ENCODE results near the gene TRIM2.
A peak's percentile ranks its signal among the peaks of the same experiment; 100 is the strongest.

The TRIM2 gene

GRCh38 chr4:153333874-153334273 lies 129.6 kb downstream of the TRIM2 start:
- no peak for DNase-seq (ENCODE audit: low read depth in 3 of 3)

- DNase-seq (ENCODE audit: low read depth in 3 of 3) = no peak
Measured at GRCh38 chr4:153335665-153336064, 131.4 kb downstream of the TRIM2 start.

- no peak for DNase-seq (ENCODE audit: low read depth in 3 of 3)
Measured at GRCh38 chr4:153337686-153338085, 133.4 kb downstream of the TRIM2 start.

GRCh38 chr4:153341575-153342090 lies 137.4 kb downstream of the TRIM2 start:
- no peak for DNase-seq (ENCODE audit: low read depth in 3 of 3)

- DNase-seq (ENCODE audit: low read depth in 3 of 3) = no peak
Measured at GRCh38 chr4:153342751-153343552, 138.7 kb downstream of the TRIM2 start.

GRCh38 chr4:153344131-153345011 lies 140.1 kb downstream of the TRIM2 start, which contains the start of gene MND1:
Gene MND1, plus strand, starts transcription at chr4:153344688. Its CDS starts 50 bp downstream, at chr4:153344738.
- DNase-seq (ENCODE audit: low read depth in 3 of 3) = peak; percentile 84 to 90 (median 87)

- DNase-seq (ENCODE audit: low read depth in 3 of 3) = peak; percentile 17 to 44 (median 40)
Measured at GRCh38 chr4:153345012-153345981, 141.1 kb downstream of the TRIM2 start.

GRCh38 chr4:153346031-153346430 lies 141.8 kb downstream of the TRIM2 start:
- no peak for DNase-seq (ENCODE audit: low read depth in 3 of 3)

GRCh38 chr4:153346563-153346962 lies 142.3 kb downstream of the TRIM2 start:
- no peak for DNase-seq (ENCODE audit: low read depth in 3 of 3)

GRCh38 chr4:153347117-153347516 lies 142.9 kb downstream of the TRIM2 start:
- no peak for DNase-seq (ENCODE audit: low read depth in 3 of 3)

- no peak for DNase-seq (ENCODE audit: low read depth in 3 of 3)
Measured at GRCh38 chr4:153348006-153348405, 143.8 kb downstream of the TRIM2 start.

- DNase-seq (ENCODE audit: low read depth in 3 of 3) = no peak
Measured at GRCh38 chr4:153349206-153349805, 145.1 kb downstream of the TRIM2 start.

GRCh38 chr4:153362184-153362583 lies 157.9 kb downstream of the TRIM2 start:
- DNase-seq (ENCODE audit: low read depth in 3 of 3) = no peak

- no peak for DNase-seq (ENCODE audit: low read depth in 3 of 3)
Measured at GRCh38 chr4:153364061-153364460, 159.8 kb downstream of the TRIM2 start.

- DNase-seq (ENCODE audit: low read depth in 3 of 3) = no peak
Measured at GRCh38 chr4:153365003-153365402, 160.8 kb downstream of the TRIM2 start.

- no peak for DNase-seq (ENCODE audit: low read depth in 3 of 3)
Measured at GRCh38 chr4:153366486-153366885, 162.2 kb downstream of the TRIM2 start.

GRCh38 chr4:153367092-153367491 lies 162.8 kb downstream of the TRIM2 start:
- no peak for DNase-seq (ENCODE audit: low read depth in 3 of 3)

GRCh38 chr4:153369021-153369420 lies 164.8 kb downstream of the TRIM2 start:
- no peak for DNase-seq (ENCODE audit: low read depth in 3 of 3)

- no peak for DNase-seq (ENCODE audit: low read depth in 3 of 3)
Measured at GRCh38 chr4:153371701-153372234, 167.5 kb downstream of the TRIM2 start.

GRCh38 chr4:153372967-153373562 lies 168.8 kb downstream of the TRIM2 start:
- DNase-seq (ENCODE audit: low read depth in 3 of 3) = no peak
